AG04449 (cell line): Measurements from ENCODE around the gene CHIC1.
"Not testable (repeated sequence)": the region's sequence is repeated elsewhere in the genome, so short reads cannot be mapped to it uniquely, and the experiment has no call there.

ENCODE experiments used
- CTCF ChIA-PET: fragments of 350-600 bp; formaldehyde crosslinking; extraction: SDS; loops from one replicate; lab custom pipeline; 2021; ENCODE audit warnings: antibody characterized with exemption; lab: Yijun Ruan, JAX
- POLR2A ChIA-PET: fragments of 400-600, 350-600 bp; formaldehyde crosslinking; extraction: SDS; loops from one replicate; lab custom pipeline; 2020; ENCODE audit warnings: antibody characterized with exemption, inconsistent platforms; lab: Yijun Ruan, JAX
- DNase-seq: peaks from one replicate; pipeline ENCODE4 v3.0.0-alpha.2; 2010; ENCODE audit warnings: low read depth, low spot score
- H3K4me3 ChIP-seq: 2 replicates; pipeline ENCODE4 v1.5.1; 2011; ENCODE audit warnings: low read depth, mild to moderate bottlenecking, control low read depth, low read length
- TF ChIP-seq, protein P1 (sequence below): IDR thresholded peaks from one replicate; pipeline ENCODE4 v1.5.1; 2011; ENCODE audit warnings: mild to moderate bottlenecking, moderate library complexity, low read length, control low read depth, inconsistent platforms; ENCODE audit not compliant: insufficient read depth; ENCODE audit errors: missing control alignments

Gene CHIC1

DNA sequence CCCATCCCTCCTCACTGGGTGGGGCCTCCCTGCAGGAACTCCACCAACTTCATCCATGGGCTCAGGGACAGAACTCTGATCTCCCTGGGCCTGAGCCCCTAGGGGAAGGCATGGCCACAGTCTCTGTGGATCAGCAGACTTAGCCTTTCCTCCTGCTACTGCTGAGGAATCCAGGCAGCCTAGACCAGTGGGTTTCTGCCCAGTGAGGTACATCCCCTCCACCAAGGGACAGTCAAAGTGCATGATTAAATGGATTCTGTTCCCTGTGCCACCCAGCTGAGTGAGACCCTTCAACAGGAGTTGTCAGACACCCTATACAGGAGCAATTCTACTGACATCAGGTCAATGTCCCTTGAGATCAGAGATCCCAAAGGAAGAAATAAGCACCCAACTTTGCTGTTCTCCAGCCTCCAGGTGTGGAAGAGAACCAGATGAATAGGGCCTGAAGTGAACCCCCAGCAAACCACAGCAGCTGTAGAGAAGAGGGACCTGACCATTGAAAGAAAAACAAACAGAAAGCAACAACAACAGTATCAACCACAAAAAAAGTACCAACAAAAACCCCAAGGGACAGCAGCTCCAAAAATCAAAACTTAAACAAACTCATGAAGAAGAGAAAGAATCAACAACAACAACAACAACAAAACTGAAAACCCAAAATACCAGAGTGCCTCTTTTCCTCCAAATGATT lies 84.8 kb downstream of the CHIC1 start:
- H3K4me3 ChIP-seq, result no peak overlapping the region
- CTCF ChIA-PET, result no interaction called here
- TF ChIP-seq, protein P1, sequence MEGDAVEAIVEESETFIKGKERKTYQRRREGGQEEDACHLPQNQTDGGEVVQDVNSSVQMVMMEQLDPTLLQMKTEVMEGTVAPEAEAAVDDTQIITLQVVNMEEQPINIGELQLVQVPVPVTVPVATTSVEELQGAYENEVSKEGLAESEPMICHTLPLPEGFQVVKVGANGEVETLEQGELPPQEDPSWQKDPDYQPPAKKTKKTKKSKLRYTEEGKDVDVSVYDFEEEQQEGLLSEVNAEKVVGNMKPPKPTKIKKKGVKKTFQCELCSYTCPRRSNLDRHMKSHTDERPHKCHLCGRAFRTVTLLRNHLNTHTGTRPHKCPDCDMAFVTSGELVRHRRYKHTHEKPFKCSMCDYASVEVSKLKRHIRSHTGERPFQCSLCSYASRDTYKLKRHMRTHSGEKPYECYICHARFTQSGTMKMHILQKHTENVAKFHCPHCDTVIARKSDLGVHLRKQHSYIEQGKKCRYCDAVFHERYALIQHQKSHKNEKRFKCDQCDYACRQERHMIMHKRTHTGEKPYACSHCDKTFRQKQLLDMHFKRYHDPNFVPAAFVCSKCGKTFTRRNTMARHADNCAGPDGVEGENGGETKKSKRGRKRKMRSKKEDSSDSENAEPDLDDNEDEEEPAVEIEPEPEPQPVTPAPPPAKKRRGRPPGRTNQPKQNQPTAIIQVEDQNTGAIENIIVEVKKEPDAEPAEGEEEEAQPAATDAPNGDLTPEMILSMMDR, result no peak
- no peak for DNase-seq
- POLR2A ChIA-PET, result no interaction called here

DNA sequence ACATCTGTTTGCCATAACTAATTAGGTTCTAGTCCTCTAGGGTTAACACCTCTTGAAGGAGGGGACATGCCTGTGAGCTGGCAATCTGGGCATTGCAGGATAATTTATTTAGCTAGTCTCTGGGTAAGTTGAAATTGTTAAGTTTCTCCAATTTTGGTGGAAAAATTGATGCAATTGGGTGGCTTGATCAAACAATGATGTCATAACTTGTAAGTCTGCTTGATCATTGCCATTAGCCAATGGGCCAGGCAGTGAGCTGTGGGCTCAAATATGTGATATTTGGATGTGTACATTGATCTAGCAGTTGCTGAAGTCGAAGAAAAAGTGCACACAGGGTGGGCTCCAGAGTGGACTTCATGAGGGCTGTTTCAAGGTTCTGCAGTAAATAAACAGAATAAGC lies 98.3 kb downstream of the CHIC1 start:
- POLR2A ChIA-PET, DNase-seq, CTCF ChIA-PET, H3K4me3 ChIP-seq: not testable (repeated sequence)

DNA sequence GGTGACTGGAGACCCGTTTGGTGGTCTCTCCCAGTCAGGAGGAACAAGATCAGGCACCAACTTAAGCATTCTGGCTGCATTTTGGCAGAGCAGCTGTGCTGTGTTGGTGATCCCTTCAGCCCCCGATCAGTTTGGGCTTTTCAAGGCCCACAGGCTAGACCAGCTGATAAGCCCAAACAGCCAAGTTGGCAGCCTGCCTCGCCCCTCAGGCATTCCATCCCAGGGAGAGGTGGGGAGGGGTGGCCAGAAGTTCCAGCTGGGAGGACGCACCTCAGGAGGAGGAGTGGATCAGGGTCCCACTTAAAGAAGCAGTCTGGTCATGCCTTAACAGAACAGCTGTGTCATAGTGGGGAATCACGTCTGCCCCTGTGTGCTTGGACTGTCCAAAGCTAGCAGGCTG lies 105.8 kb downstream of the CHIC1 start:
- CTCF ChIA-PET, result no interaction called here
- no peak overlapping the region for H3K4me3 ChIP-seq
- TF ChIP-seq, protein P1, result no peak
- POLR2A ChIA-PET, result no interaction called here
- DNase-seq, result no peak

DNA sequence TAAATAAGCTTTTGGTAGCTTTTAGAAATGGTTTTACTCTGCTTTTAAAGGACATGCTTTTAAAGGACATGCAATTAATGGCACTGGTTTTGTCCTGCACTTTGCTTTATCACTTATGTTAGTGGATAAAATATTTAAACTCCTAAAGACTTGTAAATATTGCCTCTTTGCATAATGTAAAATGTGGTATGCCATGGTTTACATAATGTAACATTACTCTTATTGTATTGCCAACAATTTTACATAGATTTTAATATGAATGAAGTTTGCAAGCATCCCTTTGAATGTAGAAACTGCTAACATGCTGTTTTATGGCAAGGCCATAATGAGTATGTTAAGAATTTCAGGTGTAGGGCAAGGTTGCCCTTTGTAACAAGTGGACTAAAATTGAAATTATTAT lies 118.4 kb downstream of the CHIC1 start:
- no peak overlapping the region for H3K4me3 ChIP-seq
- TF ChIP-seq, protein P1, result no peak
- DNase-seq, result no peak
- CTCF ChIA-PET, result no interaction called here
- POLR2A ChIA-PET, result no interaction called here

DNA sequence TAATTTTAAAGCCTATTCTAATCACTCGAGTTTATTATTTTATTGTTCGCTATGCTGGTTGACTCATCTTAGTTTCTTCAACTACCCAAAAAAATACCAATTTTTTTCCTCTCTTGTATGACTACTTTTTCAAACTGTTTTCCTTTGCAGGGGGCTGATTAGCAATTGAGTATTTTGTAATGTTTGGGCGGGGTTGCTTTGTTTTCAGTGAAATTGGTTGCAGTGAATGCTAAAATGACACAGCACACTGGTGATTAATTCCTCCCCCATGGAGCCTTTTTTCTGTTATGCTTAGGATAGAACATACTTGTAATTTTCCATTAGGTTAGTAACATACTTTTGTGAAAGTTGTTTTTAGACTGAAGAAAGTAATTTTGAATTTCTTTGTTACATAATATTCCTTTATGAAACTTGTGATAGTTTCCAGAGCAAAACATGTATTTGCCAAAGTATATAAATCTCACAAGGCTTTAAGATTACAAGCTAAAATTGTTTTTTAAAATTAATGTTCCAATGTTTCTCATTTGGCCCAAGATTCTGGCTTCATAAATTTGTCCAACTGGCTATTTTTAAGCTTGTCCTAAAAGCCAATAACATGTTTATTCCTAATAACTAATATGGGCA lies 120.4 kb downstream of the CHIC1 start:
- ChIA-PET CTCF (no interaction called here), POLR2A (no interaction called here)
- H3K4me3 ChIP-seq, result no peak overlapping the region
- no peak for DNase-seq
- TF ChIP-seq, protein P1, result no peak

DNA sequence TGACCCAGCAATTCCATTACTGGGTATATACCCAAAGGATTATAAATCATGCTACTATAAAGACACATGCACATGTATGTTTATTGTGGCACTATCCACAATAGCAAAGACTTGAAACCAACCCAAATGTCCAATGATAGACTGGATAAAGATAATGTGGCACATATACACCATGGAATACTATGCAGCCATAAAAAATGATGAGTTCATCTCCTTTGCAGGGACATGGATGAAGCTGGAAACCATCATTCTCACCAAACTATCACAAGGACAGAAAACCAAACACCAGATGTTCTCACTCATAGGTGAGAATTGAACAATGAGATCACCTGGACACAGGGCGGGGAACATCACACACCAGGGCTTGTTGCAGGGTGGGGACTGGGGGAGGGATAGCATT lies 144.0 kb downstream of the CHIC1 start:
- DNase-seq, H3K4me3 ChIP-seq, POLR2A ChIA-PET, CTCF ChIA-PET: not testable (repeated sequence)

DNA sequence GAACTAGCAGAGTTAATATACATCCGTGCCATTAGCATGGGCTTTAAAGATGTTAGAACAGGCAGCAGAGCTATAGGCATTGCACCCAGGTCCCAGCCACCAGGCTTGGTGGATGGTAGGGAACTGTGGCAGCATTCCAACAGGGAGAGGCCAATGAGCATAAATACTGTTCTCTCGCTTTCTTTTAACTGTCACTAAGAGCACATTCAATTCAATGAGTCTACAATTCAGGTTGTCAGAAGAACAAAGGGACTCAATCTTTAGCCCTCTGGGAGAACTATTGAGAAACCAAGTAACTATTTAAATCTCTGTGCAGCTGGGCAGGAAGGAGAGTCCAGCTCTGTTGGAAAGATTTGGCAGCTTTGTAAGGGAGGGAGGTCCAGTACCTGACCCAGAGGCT lies 165.6 kb downstream of the CHIC1 start:
- DNase-seq, result no peak
- TF ChIP-seq, protein P1, result no peak
- CTCF ChIA-PET, result no interaction called here
- POLR2A ChIA-PET, result no interaction called here
- H3K4me3 ChIP-seq, result no peak overlapping the region
